ENCODE data around the gene AZIN2.

Gene AZIN2

DNA sequence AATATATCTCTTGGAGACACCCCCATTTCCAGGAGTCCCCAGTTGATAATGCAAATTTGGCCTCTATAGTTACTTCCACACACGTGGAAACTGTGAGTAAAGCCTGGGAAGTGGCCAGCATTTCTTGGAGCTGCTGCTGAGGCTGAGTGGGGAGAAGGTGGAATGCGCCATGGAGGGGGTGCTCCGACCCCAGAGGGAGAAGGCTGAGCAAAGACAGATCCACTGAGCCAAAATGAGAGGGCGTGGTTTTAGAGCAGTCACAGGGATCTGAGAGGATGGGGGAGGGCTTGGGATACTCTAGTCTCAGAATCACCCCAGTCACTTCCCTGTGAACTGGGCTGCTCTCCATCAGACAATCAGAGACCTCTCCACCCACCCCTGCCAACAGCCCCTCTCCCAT is 62.2 kb downstream of the AZIN2 start:
- WGBS: 50% methylated on average over 3 of the region's 4 CpGs
- Histone ChIP-seq H3K27me3 (ENCODE audit: control insufficient read depth in 1 of 2, insufficient read depth in 1 of 2, low read length in 2 of 2) (no peaks in the 10 kb centered on the region), H3K9ac (ENCODE audit: low read length) (peak overlapping the region; percentile 15), H2AK5ac (ENCODE audit: low read length, severe bottlenecking) (peak overlapping the region; percentile 12), H3K4me1 (ENCODE audit: control insufficient read depth, insufficient read depth, low read depth, low read length) (peaks cover 21% of the 10 kb centered on the region), H4K91ac (ENCODE audit: low read length) (peak overlapping the region; percentile 91), H2BK12ac (ENCODE audit: low read length in 2 of 2) (peak overlapping the region; percentile 20 to 95), H3K18ac (ENCODE audit: low read depth in 1 of 2, low read length in 2 of 2) (peak overlapping the region; percentile 34 to 72), H3K79me1 (replicated peaks; ENCODE audit: low read length, poor library complexity, severe bottlenecking) (peaks cover 21% of the 10 kb centered on the region), H3K4me3 (ENCODE audit: insufficient read depth in 1 of 2, low read depth in 1 of 2, low read length in 2 of 2) (no peak overlapping the region), H3K14ac (ENCODE audit: low read length in 2 of 2) (peak overlapping the region in 1 of 2 experiments; percentile 18), H3K4me2 (ENCODE audit: low read length, poor library complexity, severe bottlenecking) (no peak overlapping the region), H4K8ac (ENCODE audit: low read length) (peak overlapping the region; percentile 8), H3K9me3 (ENCODE audit: control insufficient read depth, low read length) (no peaks in the 10 kb centered on the region), H2BK120ac (ENCODE audit: low read depth, low read length) (no peak overlapping the region), H3K36me3 (ENCODE audit: control insufficient read depth in 1 of 2, insufficient read depth in 2 of 2, low read depth in 1 of 2, low read length in 2 of 2) (peaks cover 15 to 48% of the 10 kb centered on the region in 2 experiments), H2AFZ (ENCODE audit: low read depth, low read length) (no peak overlapping the region), H3K4ac (ENCODE audit: low read depth in 1 of 2, low read length in 2 of 2) (peak overlapping the region in 1 of 2 experiments; percentile 3), H3K27ac (ENCODE audit: low read length, poor library complexity, severe bottlenecking) (no peak overlapping the region), H2BK15ac (ENCODE audit: low read depth, poor library complexity, severe bottlenecking) (peak overlapping the region; percentile 19), H2BK5ac (ENCODE audit: low read depth, low read length, poor library complexity, severe bottlenecking) (no peak overlapping the region), H3K23ac (ENCODE audit: low read length in 2 of 2) (no peak overlapping the region)
- peak; percentile 45 for DNase-seq

DNA sequence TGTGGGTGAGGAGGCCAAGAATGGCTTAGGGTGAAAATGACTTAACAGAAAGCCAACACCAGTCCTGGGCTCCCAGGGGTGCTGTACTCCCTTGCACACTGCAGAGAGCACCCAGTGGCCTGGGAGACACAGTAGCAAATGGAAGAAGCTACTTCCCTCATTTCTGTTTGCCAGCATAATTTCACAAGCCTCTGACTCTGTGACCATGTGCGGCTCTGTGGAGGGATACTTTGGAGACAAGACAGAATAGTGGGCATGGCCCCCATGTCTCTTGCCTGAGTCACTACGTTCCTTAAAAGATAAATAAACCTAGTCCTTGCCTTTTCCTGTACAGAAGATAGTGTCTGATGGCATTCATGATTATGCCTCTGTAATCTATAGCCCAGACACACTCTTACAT is 62.7 kb downstream of the AZIN2 start:
- peak overlapping the region; percentile 45 for H2BK120ac ChIP-seq (ENCODE audit: low read depth, low read length)
- H3K23ac ChIP-seq (ENCODE audit: low read length in 2 of 2): no peak overlapping the region
- H3K4me1 ChIP-seq (ENCODE audit: control insufficient read depth, insufficient read depth, low read depth, low read length): peaks cover 21% of the 10 kb centered on the region
- peak; percentile 88 for DNase-seq
- peak overlapping the region; percentile 12 for H2AK5ac ChIP-seq (ENCODE audit: low read length, severe bottlenecking)
- H3K4me2 ChIP-seq (ENCODE audit: low read length, poor library complexity, severe bottlenecking): no peak overlapping the region
- H2BK5ac ChIP-seq (ENCODE audit: low read depth, low read length, poor library complexity, severe bottlenecking): no peak overlapping the region
- H3K4me3 ChIP-seq (ENCODE audit: insufficient read depth in 1 of 2, low read depth in 1 of 2, low read length in 2 of 2): no peak overlapping the region
- H3K4ac ChIP-seq (ENCODE audit: low read depth in 1 of 2, low read length in 2 of 2): peak overlapping the region in 1 of 2 experiments; percentile 3
- no peak overlapping the region for H3K27ac ChIP-seq (ENCODE audit: low read length, poor library complexity, severe bottlenecking)
- H2BK12ac ChIP-seq (ENCODE audit: low read length in 2 of 2): peak overlapping the region in 1 of 2 experiments; percentile 95
- peak overlapping the region; percentile 34 to 72 for H3K18ac ChIP-seq (ENCODE audit: low read depth in 1 of 2, low read length in 2 of 2)
- peaks cover 15 to 49% of the 10 kb centered on the region in 2 experiments for H3K36me3 ChIP-seq (ENCODE audit: control insufficient read depth in 1 of 2, insufficient read depth in 2 of 2, low read depth in 1 of 2, low read length in 2 of 2)
- peak overlapping the region in 1 of 2 experiments; percentile 93 for H3K14ac ChIP-seq (ENCODE audit: low read length in 2 of 2)
- WGBS: no CpG with 5 or more reads among the region's 2 CpGs
- peak overlapping the region; percentile 8 for H4K8ac ChIP-seq (ENCODE audit: low read length)
- H2BK15ac ChIP-seq (ENCODE audit: low read depth, poor library complexity, severe bottlenecking): peak overlapping the region; percentile 19
- peak overlapping the region; percentile 15 for H3K9ac ChIP-seq (ENCODE audit: low read length)
- no peak overlapping the region for H2AFZ ChIP-seq (ENCODE audit: low read depth, low read length)
- peaks cover 22% of the 10 kb centered on the region for H3K79me1 ChIP-seq (replicated peaks; ENCODE audit: low read length, poor library complexity, severe bottlenecking)
- H4K91ac ChIP-seq (ENCODE audit: low read length): peak overlapping the region; percentile 91
- H3K27me3 ChIP-seq (ENCODE audit: control insufficient read depth in 1 of 2, insufficient read depth in 1 of 2, low read length in 2 of 2): no peaks in the 10 kb centered on the region
- no peaks in the 10 kb centered on the region for H3K9me3 ChIP-seq (ENCODE audit: control insufficient read depth, low read length)

DNA sequence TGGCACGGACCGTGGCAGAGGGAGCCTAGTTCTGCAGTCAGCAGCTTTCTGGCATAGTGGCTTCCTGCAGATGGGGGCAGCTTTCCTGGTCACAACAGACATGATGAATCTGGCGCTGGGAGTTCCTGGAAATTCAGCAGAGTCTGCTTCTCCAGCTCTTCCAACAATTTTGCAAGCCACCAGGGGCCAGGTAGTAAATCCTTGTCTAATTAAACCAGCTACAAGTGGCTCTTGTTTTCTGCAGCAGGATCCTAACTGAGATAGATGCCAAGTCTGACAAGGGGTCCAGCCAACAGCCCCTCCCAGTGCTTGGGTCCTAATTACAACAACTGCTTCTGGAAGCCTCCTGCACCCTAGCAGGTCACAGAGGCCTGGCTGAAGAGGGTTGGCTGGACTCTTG is 65.0 kb downstream of the AZIN2 start:
- Histone ChIP-seq H2BK12ac (ENCODE audit: low read length in 2 of 2) (no peak overlapping the region), H3K14ac (ENCODE audit: low read length in 2 of 2) (no peak overlapping the region), H3K27me3 (ENCODE audit: control insufficient read depth in 1 of 2, insufficient read depth in 1 of 2, low read length in 2 of 2) (no peaks in the 10 kb centered on the region), H3K79me1 (replicated peaks; ENCODE audit: low read length, poor library complexity, severe bottlenecking) (peaks cover 30% of the 10 kb centered on the region), H3K18ac (ENCODE audit: low read depth in 1 of 2, low read length in 2 of 2) (no peak overlapping the region), H2AFZ (ENCODE audit: low read depth, low read length) (no peak overlapping the region), H3K27ac (ENCODE audit: low read length, poor library complexity, severe bottlenecking) (no peak overlapping the region), H3K9me3 (ENCODE audit: control insufficient read depth, low read length) (no peaks in the 10 kb centered on the region), H2BK120ac (ENCODE audit: low read depth, low read length) (no peak overlapping the region), H3K4me2 (ENCODE audit: low read length, poor library complexity, severe bottlenecking) (no peak overlapping the region), H3K4me3 (ENCODE audit: insufficient read depth in 1 of 2, low read depth in 1 of 2, low read length in 2 of 2) (no peak overlapping the region), H4K8ac (ENCODE audit: low read length) (no peak overlapping the region), H2AK5ac (ENCODE audit: low read length, severe bottlenecking) (no peak overlapping the region), H3K23ac (ENCODE audit: low read length in 2 of 2) (no peak overlapping the region), H3K4me1 (ENCODE audit: control insufficient read depth, insufficient read depth, low read depth, low read length) (peaks cover 22% of the 10 kb centered on the region), H3K36me3 (ENCODE audit: control insufficient read depth in 1 of 2, insufficient read depth in 2 of 2, low read depth in 1 of 2, low read length in 2 of 2) (peaks cover 15 to 69% of the 10 kb centered on the region in 2 experiments), H2BK5ac (ENCODE audit: low read depth, low read length, poor library complexity, severe bottlenecking) (no peak overlapping the region), H3K4ac (ENCODE audit: low read depth in 1 of 2, low read length in 2 of 2) (no peak overlapping the region), H3K9ac (ENCODE audit: low read length) (no peak overlapping the region), H2BK15ac (ENCODE audit: low read depth, poor library complexity, severe bottlenecking) (no peak overlapping the region), H4K91ac (ENCODE audit: low read length) (no peak overlapping the region)
- DNase-seq: no peak
- 93% methylated on average over 3 of the region's 3 CpGs for WGBS

DNA sequence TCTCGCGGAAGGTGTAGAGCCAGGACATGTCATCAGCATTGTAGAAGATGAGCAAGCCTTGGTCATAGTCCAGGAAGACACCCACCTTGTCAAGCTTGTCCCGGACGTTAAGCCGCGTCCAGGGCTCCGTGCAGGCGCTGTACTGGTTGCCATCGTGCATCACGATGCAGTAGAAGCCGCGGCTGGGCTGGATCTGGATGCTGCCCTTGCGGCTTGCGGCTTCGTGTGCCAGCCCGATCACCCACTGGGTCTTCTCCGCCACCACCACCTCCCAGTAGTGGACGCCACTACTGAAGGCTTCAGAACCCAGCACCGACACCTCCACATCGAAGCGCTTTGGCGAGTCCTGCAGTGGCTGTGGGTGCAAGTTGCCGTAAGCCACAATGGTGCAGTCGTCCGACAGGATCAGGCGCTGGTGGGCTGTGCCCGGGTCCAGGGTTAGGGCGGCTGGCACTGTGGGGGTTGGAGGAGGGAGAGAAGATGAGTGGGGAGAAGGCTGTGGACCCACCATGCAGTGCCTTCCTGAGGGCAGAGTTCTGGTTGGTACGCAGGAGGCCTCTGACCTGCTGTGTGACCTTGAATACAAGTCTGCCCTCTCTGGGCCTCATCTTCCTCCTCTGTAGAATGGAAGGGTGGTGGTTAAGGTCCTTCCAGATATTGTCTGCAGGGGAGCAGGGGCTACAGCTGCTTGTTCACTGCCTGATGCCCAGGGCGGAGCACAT is 66.5 kb downstream of the AZIN2 start:
- Histone ChIP-seq H3K4me1 (ENCODE audit: control insufficient read depth, insufficient read depth, low read depth, low read length) (peaks cover 27% of the 10 kb centered on the region), H2BK5ac (ENCODE audit: low read depth, low read length, poor library complexity, severe bottlenecking) (no peak overlapping the region), H2BK120ac (ENCODE audit: low read depth, low read length) (no peak overlapping the region), H3K4me2 (ENCODE audit: low read length, poor library complexity, severe bottlenecking) (no peak overlapping the region), H3K4ac (ENCODE audit: low read depth in 1 of 2, low read length in 2 of 2) (no peak overlapping the region), H4K91ac (ENCODE audit: low read length) (no peak overlapping the region), H2BK12ac (ENCODE audit: low read length in 2 of 2) (no peak overlapping the region), H3K27ac (ENCODE audit: low read length, poor library complexity, severe bottlenecking) (no peak overlapping the region), H4K8ac (ENCODE audit: low read length) (no peak overlapping the region), H3K79me1 (replicated peaks; ENCODE audit: low read length, poor library complexity, severe bottlenecking) (peaks cover 34% of the 10 kb centered on the region), H2AK5ac (ENCODE audit: low read length, severe bottlenecking) (no peak overlapping the region), H2BK15ac (ENCODE audit: low read depth, poor library complexity, severe bottlenecking) (no peak overlapping the region), H3K4me3 (ENCODE audit: insufficient read depth in 1 of 2, low read depth in 1 of 2, low read length in 2 of 2) (no peak overlapping the region), H3K36me3 (ENCODE audit: control insufficient read depth in 1 of 2, insufficient read depth in 2 of 2, low read depth in 1 of 2, low read length in 2 of 2) (peaks cover 15 to 76% of the 10 kb centered on the region in 2 experiments), H3K14ac (ENCODE audit: low read length in 2 of 2) (no peak overlapping the region), H2AFZ (ENCODE audit: low read depth, low read length) (no peak overlapping the region), H3K9ac (ENCODE audit: low read length) (no peak overlapping the region), H3K23ac (ENCODE audit: low read length in 2 of 2) (no peak overlapping the region), H3K18ac (ENCODE audit: low read depth in 1 of 2, low read length in 2 of 2) (no peak overlapping the region), H3K27me3 (ENCODE audit: control insufficient read depth in 1 of 2, insufficient read depth in 1 of 2, low read length in 2 of 2) (no peaks in the 10 kb centered on the region), H3K9me3 (ENCODE audit: control insufficient read depth, low read length) (no peaks in the 10 kb centered on the region)
- 97% methylated on average over 30 of the region's 30 CpGs for WGBS
- no peak for DNase-seq

Measured in mesenchymal stem cell (in vitro differentiated cells and primary cell).